Measurements from ENCODE around the gene ACTN1.

Gene ACTN1

DNA sequence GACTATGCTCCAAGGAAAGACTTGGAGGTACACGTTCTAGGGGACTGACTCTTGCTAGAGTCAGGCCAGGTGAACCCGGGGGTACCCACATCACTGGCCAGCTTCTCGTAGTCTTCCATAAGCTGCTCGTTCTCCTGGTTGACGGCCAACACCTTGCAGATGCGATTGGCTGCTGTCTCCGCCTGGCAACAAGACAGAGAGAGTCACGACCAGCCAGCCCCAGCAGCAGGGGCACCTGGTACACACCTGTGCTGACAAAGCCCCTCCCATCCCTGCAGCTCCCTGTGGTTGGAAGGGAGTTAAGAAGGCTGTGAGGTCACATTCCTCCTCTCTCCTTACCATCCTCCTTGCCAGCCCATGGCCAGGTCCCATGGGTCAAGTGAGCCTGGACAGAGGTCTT is 85.5 kb downstream of the ACTN1 start:
- in situ Hi-C loops (cut with HindIII; ENCODE audit: low sequenced_read_pairs), result no loop called here

DNA sequence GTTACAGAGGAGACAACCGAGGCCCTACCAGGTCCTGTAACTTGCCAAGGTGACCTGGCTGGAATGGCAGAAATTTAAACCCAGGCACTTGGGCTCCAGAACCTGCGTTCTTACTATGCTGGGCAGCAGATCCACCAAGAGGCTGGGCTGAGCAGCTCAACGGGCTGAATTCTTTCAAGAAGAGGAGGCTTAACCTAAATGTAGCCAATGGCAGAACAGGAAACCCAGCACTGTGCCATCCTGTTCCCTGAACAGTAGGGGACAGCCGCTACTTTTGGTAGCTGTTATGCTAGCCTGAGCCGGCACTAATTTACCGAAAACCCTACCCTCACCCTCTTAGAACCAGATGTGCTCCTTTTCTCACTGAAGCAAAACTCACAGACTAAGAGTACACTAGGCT is 86.1 kb downstream of the ACTN1 start:
- in situ Hi-C loops (cut with HindIII; ENCODE audit: low sequenced_read_pairs), result no loop called here

DNA sequence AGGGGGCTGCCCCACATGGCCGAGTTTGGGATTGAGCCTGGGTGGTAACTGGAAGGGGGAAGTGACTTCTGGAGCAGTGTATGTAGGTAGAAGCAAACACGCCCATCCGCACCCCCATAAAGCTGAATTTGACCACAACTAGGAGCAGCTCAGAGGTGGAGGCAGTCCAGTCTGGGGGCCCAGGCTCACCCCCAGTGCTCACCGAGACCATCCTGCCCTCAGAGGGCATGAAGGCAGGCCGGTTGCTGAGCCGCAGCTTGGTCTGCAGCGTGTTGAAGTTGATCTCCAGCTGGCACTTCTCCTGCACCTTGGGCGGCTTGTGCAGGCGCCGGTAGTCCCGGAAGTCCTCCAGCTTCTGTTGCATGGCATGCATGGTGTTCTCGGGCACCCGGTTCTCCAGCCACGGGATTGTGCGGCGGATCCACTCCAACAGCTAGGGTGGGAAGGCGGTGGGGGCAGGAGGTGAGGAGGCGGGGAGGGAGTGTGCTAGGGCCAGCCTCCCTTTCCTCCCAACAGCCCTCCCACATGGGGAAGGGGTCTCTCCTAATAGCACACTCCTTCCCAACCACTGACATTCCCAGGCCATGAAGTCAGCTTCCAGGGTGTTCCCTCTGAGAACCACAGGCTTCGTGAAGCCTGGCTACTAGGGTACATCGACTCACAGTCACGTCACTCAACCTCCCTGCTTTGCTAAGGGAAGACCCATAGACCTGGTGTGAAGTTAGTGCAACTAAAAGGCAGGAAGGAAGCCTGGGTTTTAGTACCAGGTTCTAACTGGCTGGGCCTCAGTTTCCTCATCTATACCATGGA is 87.0 kb downstream of the ACTN1 start:
- in situ Hi-C loops (cut with HindIII; ENCODE audit: low sequenced_read_pairs), result no loop called here

DNA sequence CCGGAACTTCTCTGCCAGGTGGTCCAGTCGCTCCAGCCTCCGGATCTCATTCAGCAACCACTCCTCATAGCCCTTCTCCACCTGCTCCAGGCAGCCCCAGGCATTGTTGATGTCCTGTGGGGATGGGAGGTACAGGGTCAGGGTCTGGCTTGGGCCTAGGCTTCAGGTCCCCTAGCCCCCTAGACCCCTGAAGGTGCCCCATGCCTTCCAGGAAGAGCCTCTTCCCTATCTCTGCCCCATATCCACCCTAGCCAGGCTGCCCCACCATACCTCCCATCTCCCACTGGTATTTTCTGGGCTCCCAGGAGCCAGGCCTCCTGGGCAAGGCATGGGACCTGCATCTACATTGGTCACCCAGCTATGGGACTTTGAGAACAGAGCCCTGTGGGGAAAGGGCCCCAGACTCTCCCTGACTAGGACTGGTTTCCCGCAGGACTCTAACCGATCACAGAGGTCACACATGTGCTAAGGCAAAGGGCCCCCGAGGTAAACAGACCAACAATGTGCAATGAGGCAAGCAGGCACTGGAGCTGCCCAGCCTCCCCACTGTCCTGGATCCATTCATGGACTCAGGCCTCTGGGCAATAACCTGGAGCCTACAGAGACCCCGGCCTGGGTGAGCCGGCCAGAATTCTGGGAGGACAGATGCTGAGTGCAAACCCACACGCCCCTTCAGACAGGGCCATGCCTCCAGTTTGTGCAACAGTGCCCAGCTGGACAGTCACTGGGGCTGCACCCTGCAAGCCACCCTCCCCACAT is 88.8 kb downstream of the ACTN1 start:
- in situ Hi-C loops (cut with HindIII; ENCODE audit: low sequenced_read_pairs), result no loop called here

DNA sequence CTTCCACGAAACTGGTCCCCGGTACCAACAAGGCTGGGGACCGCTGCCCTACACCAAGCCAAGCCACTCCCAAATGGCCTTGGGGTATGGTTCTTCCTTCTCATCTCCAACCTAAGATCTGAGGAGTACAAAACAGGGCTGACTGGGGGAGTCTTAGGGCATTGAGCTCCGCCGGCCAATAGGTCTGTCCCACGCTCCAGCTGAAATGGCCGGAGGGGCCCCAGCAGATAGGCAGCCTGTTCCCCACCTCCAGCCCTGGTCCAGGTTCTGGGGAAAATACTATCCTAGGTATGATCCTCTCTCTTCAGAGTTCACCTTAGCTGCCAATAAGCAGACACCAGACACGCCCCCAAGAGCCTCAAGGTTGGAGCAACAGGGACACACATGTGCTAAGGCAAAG is 90.2 kb downstream of the ACTN1 start:
- in situ Hi-C loops (cut with HindIII; ENCODE audit: low sequenced_read_pairs), result no loop called here

DNA sequence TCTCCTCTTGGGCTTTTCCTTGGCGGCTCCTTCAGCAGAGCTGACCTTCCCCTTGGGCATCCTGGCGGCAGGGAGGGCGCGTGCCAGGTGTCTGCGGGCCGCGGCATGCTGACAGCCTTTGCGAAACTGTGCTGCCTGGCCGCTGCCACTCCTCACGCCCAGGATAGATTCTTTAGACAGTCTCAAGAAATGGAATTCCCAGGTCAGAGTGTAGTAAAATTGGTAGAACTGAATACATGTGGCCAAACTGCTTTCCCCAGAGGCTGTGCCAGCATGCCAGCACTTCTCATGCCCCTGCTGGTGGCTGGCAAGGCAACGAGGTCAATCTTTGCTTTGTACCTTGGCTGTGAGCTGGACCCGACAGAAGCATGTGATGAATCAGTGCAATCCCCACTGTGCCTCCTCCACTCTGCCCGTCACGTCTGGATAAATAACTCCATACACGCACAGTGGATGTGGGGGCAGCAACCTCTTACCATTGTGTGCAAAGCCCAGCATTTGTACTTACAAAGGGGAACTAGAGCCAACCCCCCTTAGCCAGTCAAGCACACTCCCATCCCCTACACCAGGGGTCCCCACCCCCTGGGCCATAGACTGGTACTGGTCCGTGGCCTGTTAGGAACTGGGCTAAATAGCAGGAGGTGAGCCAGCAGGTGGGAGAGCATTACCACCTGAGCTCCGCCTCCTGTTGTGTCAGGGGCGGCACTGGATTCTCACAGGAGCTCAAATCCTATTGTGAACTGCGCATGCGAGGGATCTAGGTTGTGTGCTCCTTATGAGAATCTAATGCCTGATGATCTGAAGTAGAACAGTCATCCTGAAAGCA is 90.9 kb downstream of the ACTN1 start:
- in situ Hi-C loops (cut with HindIII; ENCODE audit: low sequenced_read_pairs), result no loop called here

DNA sequence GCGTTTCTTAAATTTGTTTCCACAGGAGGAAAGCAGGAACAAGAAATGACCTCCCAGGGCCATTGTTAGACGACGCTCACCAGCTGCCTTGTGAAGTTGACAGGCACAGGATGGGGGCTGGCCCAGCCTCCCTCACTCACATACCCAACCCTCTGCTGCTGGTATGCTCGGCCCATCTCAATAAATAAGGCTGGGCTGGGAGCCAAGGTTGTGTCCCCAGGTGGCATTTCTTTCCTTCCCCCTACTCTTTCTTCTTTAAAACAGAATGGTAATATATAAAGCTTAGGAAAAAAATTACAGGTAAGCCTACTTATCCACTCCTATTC is 93.0 kb downstream of the ACTN1 start:
- in situ Hi-C loops (cut with HindIII; ENCODE audit: low sequenced_read_pairs), result no loop called here

DNA sequence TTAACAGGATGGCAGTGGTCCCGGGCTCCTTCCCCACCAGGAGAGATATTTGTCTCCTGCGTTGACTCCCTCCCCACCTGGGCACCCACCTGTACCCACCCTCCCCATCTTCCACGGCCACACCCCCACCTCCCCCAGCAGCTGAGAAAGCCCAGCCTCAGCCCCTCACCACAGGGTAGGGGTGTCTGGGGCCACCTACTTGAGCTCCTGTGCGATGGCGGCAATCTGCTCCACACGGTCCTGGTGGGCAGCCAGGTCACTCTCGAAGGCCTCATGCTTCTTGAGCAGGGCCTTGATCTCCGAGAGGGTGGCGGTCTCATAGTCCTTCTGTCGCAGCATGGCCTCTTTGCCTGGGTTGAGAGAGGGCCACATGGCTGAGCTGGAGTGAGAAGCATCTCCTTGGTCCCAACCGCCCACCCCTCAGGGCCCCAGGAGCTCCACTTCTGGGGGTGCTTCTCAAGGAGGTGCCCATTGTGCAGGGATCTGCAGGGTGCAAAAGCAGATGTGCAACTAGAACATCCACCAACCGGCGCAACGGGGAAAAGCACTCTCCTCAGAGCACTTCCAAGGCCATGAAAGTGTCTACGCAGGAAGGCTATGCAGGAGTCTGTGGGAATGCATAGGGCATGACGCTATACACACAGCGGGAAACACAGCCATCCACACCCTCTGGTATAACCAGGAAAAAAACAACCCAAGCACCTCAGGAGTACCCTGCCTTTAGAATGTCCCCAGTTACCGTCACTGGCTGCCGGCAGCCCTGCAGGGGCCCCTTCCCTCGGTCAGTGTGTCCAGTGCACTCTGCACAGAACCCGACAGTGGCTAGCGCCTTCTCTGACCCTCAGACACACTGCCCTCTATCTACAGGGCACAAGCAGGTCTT is 93.6 kb downstream of the ACTN1 start:
- in situ Hi-C loops (cut with HindIII; ENCODE audit: low sequenced_read_pairs), result no loop called here

DNA sequence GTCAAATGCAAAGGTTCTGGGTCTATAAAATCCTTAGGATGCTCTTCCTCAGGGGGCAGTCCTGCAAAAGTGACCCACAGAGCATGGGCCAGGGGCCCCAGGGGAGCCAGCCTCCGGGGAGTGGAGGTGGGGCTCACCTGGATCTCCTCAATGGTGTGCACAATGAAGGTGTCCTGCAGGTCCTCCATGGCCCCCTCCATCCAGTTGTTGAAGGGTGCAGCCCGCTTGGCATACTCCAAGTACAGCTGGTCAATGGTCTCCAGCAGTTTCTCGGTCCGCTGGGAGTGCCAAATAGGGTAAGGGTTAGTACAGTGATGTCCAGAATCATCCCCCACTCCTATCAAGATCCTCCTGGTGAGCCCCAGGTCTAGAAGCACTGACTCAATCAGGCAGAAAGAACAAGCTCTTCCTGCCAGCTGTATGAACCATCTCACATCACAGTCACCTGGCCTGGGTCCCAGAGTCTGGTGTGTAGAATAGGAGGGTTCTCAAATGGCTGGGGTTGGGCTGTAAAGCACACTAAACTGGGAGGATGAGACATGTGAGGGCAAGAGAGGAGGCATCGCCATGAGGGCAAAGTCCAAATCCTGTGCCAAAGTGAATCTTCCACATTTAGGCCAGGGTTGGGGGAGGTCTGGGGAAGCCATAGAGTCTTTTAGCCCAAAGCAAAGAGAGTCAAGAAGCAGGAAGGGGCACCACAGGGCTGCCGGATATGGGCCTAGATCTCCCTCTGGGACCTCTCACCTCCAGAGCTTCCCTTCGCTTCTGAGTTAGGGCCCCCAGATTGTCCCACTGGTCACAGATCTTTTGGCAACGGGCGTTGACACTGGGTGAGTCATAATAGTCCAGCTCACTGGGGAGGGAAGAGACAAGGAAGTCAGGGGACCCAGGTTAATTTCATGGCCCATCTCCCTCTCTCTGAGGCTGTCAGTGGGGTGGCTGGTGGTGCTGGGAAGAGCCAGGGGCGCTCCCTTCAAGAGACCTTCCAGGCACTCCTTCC is 94.8 kb downstream of the ACTN1 start:
- in situ Hi-C loops (cut with HindIII; ENCODE audit: low sequenced_read_pairs), result no loop called here

DNA sequence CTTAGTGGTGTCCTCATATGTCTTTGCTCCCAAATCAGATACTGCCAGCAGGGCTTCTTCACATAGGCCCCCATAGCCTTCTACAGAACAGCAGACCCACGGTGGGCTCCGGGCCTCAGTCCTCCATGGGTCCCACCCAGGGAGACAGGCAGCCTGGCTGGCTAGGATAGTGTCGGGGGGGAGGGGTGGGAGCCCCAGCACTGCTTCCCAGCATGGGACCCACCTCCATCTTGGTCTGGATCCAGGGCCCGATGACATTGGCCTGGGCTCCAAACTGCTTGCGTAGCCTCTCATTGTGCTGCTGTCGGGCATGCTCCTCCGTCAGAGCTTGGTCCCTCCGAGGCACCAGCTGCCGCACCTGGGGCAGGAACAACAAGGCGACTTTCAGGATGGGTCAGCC is 96.9 kb downstream of the ACTN1 start:
- in situ Hi-C loops (cut with HindIII; ENCODE audit: low sequenced_read_pairs), result no loop called here

DNA sequence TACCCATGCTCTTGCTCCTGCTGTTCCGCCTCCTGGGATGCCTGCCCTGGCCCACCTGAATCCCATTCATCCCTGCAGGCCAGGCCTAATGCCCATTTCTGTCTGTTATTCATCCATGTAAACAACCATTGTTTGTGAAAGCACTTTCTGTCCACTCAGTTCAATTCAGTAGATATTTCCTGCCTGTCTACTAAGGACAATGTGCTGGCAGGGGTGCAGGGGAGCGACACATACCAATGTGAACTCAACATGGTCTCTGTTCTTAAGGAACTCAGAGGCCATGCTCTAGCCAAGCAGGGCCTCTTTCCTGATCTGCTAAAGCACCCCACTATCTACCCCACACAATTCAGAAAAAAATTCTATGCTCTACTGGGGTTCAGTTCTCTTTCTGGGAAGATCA is 97.7 kb downstream of the ACTN1 start:
- in situ Hi-C loops (cut with HindIII; ENCODE audit: low sequenced_read_pairs), result no loop called here

DNA sequence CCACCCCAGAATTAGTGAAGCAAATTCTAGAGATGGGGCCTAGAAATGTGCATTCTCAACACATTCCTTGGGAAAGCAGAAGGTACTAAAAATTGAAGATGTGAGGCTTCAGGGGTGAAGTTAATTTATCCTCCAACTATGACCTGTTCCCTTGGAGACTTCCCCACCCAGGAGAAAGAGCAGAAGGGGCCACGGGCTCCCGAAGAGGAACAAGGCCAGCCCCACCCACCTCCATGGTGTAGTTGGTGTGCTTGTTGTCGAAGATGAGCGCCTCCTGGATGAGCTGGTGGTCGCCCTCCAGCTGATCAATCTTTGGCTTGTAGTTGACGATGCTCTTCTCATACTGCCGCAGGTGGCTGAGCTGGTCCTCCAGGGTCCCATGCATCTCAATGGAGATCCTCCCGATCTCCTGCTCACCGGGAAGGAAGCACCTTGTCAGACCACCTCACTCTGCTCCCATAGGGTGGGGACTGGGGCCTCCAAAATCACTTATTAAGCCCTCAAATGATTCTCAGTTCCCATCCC is 98.5 kb downstream of the ACTN1 start:
- in situ Hi-C loops (cut with HindIII; ENCODE audit: low sequenced_read_pairs), result no loop called here

DNA sequence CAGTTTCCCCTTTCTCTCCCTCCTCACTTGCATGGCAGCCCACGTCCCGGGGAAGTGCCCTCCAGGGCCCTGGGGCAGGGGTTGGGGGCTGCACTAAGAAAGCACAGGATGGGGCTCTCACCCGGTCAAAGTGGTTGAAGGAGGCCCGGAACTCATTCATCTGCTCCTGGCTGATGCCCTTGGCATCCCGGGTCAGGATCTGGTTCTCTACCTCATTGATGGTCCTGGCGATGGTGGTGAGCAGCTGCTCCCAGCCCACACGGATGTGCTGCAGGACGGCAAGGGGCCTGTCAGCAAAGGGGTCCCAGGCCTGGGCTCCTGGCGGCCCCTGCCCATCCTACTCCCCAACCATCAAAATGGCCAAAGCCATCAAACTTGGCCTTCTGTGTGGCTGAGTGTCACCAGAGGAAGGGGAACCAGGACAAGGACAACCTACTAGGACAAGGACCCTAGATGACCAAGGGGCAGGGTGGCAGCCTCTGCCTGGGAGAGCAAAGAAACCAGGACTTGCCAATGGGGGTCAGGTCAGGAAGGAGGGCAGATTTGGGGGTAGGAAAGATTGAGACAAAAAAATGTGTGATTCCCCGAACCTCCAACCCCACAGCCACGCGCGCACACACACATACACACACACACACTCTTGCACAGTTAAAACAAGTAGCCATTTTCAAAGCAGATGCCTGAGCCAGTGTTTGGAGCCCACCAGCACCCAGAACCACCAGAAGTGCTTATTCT is 99.1 kb downstream of the ACTN1 start:
- in situ Hi-C loops (cut with HindIII; ENCODE audit: low sequenced_read_pairs), result no loop called here

DNA sequence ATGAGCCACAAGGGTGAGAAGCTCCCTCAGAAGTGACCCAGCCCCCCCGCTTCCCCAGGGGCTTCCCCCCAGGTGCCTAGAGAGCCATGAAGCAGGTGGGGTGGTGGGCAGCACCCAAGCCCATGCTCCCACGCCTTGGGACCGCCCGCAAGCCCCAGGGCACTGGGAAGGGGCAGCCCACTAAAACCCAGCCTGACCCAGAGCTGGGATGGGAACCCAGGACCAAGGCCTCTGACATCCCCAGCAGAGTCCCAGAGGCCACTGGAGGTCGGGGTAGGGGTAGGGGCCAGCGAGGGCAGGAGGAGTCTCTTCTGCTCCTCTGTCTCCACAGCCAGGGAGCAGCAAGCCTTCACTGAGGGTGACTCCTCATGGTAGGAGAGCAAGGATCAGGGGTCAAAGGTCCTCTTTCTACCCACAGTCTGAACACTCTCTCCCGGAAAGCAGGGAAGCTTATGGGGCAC is 99.8 kb downstream of the ACTN1 start:
- in situ Hi-C loops (cut with HindIII; ENCODE audit: low sequenced_read_pairs), result no loop called here

DNA sequence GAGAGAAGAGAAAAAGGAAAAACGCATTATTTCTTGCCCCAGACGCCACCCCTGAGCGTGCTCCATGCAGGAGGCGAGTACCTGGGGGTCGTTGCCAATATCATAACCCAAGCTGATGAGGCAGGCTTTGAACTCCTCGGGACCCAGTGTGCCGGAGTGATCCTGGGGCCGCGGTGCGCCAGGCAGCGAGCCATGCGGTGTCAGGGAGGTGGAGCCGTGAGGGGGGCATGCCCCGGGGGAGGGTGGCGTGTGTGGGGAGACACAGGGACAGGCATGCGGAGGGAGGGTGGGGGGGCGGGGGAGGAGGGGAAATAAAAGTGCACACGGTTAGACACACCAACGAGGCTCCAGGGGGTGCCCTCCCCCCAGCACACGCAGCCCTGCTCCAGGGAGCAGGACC is 100.2 kb downstream of the ACTN1 start:
- in situ Hi-C loops (cut with HindIII; ENCODE audit: low sequenced_read_pairs), result no loop called here

DNA sequence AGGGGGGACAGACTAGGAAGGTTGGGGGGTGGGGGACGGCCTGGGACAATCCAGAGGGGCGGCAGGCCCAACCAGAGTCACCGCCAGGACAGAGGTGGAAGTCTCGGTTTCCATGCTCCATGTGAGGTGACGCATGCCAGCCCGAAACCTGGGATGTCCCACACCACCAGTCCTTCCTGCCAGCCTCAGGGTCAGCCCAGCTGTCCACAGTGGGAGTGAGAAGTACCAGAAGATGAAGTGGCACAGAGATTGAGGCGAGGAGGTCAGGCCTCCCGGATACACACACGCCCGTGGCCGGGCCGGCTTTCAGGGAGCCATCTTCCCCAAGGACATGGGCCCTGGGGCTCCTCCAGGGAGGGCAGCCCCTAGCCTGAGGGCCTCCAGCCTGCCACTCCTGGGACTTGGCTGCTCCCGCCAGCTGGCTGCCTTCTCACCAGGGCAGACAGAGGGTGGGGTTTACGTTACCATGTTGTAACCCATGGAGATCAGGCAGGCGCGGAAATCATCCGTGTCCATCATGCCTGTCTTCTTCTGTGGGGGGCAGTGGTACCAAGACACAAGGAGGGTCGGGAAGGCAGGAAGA is 101.0 kb downstream of the ACTN1 start:
- in situ Hi-C loops (cut with HindIII; ENCODE audit: low sequenced_read_pairs), result no loop called here

DNA sequence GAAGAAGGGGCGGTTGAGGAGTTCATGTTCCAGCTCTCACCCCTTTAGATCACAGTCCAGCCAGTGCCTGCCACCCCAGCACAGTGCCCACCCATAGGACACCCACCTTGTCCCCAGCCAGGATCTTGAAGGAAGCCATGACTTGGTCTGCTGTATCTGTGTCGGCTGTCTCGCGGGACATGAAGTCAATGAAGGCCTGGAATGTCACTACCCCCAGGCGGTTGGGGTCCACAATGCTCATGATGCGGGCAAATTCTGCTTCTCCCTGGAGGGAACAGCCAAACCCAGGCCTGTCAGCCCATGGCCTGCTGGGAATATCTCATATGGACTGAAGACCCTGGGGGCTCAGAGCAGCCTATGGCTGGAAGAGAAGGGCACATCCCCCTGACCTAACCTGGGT is 102.1 kb downstream of the ACTN1 start:
- in situ Hi-C loops (cut with HindIII; ENCODE audit: low sequenced_read_pairs), result no loop called here

DNA sequence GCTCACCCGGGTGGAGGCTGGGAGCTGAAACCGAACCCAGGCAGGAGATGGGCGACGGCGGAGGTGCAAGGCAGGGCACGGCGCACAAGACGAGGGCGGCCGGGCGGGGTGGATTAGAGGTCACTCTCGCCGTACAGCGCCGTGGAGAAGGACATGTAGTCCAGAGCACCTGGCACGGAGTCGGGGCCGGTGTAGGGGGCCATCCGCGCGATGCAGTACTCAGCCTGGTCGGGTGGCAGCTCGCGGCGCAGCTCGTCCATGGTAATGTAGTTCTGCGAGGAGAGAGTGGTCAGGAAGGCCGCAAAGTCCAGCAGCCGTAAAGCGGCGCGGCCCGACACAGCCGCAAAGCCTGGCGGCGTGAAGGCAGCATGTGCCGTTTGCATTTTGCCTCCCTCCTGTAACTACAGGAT is 104.4 kb downstream of the ACTN1 start:
- in situ Hi-C loops (cut with HindIII; ENCODE audit: low sequenced_read_pairs), result no loop called here

Data from endothelial cell of hepatic sinusoid (primary cell).